A673 (cell line): ENCODE results near the gene WDR36. TPM values are rescaled to one million over a fixed set of nuclear protein-coding genes. Genes with fewer than 3 reads are reported as not detected.

Experiments
- BruUV-seq: library from RNA; stranded (reverse); fragments of 400-500 nt; replicated peaks from 2 replicates; lab custom pipeline; 2021; lab: Mats Ljungman, UMichigan
- CTCF ChIA-PET: fragments of 300-600 bp; sonication (Branson Sonifier 250); formaldehyde crosslinking; loops from one replicate; lab custom pipeline; 2022; ENCODE audit warnings: antibody characterized with exemption; lab: Charles Lee
- POLR2A ChIA-PET: fragments of 300-600 bp; sonication (Branson Sonifier 250); formaldehyde crosslinking; loops from one replicate; lab custom pipeline; 2022; ENCODE audit warnings: antibody characterized with exemption; ENCODE audit not compliant: low non-redundant PET; lab: Charles Lee
- DNase-seq: peaks from one replicate; pipeline ENCODE4 v3.0.0-alpha.2; 2015; ENCODE audit warnings: low spot score
- H3K27ac ChIP-seq: fragments of 200-600 bp; sonication (generic); 2 replicates; pipeline ENCODE4 v1.5.1; 2016; ENCODE audit warnings: mixed run types, low read depth, mild to moderate bottlenecking, mixed read lengths, antibody characterized with exemption, low read length; ENCODE audit not compliant: poor library complexity, severe bottlenecking
- H3K27me3 ChIP-seq: fragments of 200-600 bp; sonication (generic); replicated peaks from 2 replicates; pipeline ENCODE4 v1.6.1; 2017; ENCODE audit warnings: mixed run types, low read depth, mild to moderate bottlenecking, mixed read lengths, antibody characterized with exemption, low read length; ENCODE audit not compliant: insufficient read depth, poor library complexity
- H3K36me3 ChIP-seq: fragments of 200-600 bp; sonication (generic); 2 replicates; pipeline ENCODE4 v1.6.1; 2016; ENCODE audit warnings: mixed run types, mild to moderate bottlenecking, mixed read lengths, antibody characterized with exemption, low read length; ENCODE audit not compliant: insufficient read depth, poor library complexity, severe bottlenecking
- H3K4me1 ChIP-seq: fragments of 200-600 bp; sonication (generic); 2 replicates; pipeline ENCODE4 v1.6.1; 2017; ENCODE audit warnings: mixed run types, mild to moderate bottlenecking, mixed read lengths, antibody characterized with exemption, low read length; ENCODE audit not compliant: insufficient read depth, poor library complexity, severe bottlenecking
- H3K4me3 ChIP-seq: fragments of 200-600 bp; sonication (generic); 2 replicates; pipeline ENCODE4 v1.5.1; 2016; ENCODE audit warnings: low read depth, mixed run types, mild to moderate bottlenecking, mixed read lengths, low read length; ENCODE audit not compliant: poor library complexity, severe bottlenecking
- H3K9me3 ChIP-seq: fragments of 200-600 bp; sonication (generic); 2 replicates; pipeline ENCODE4 v1.6.1; 2016; ENCODE audit warnings: mixed run types, low read depth, mild to moderate bottlenecking, mixed read lengths, antibody characterized with exemption, low read length; ENCODE audit not compliant: poor library complexity, severe bottlenecking
- CTCF ChIP-seq: fragments of 300-800, 200-600 bp; sonication (generic); conservative IDR thresholded peaks from 2 replicates; pipeline ENCODE4 v1.5.1; 2017; ENCODE audit warnings: low read depth, mild to moderate bottlenecking, antibody characterized with exemption, low read length, moderate library complexity, mixed read lengths
- EZH2 ChIP-seq: fragments of 200-600 bp; sonication (generic); IDR thresholded peaks from 2 replicates; pipeline ENCODE4 v1.6.1; 2017; ENCODE audit warnings: borderline replicate concordance, low read depth, mild to moderate bottlenecking, mixed read lengths, antibody characterized with exemption, low read length; ENCODE audit not compliant: poor library complexity, severe bottlenecking
- intact Hi-C: fragments of 100-400 bp; cut with micrococcal nuclease; formaldehyde crosslinking; loops from one replicate; pipeline ENCODE4 v1.10.0; 2022; ENCODE audit not compliant: unreplicated experiment
- total RNA-seq: library from RNA; stranded (reverse); gene quantifications from 2 replicates; pipeline ENCODE4 v1.2.3, GENCODE V29; 2021

The WDR36 gene
- total RNA-seq, 1 experiment from 2014 or later, result 33.0 TPM

- Histone ChIP-seq H3K27ac (no peak overlapping the region), H3K4me3 (no peak overlapping the region), H3K4me1 (no peaks in the 10 kb centered on the region), H3K9me3 (no peaks in the 10 kb centered on the region), H3K36me3 (no peaks in the 10 kb centered on the region), H3K27me3 (no peaks in the 10 kb centered on the region)
- ChIA-PET CTCF (no interaction called here), POLR2A (no interaction called here)
- no TSS peak for BruUV-seq
- DNase-seq, result no peak
- intact Hi-C loops, result no loop called here
- TF ChIP-seq EZH2, result no peak
- no peak for TF ChIP-seq CTCF
Observed at GRCh38 chr5:111079846-111080245, 12.3 kb upstream of the WDR36 start.

- H3K4me3 ChIP-seq, result no peak overlapping the region
- ChIA-PET POLR2A (no interaction called here), CTCF (no interaction called here)
- H3K9me3 ChIP-seq, result no peaks in the 10 kb centered on the region
- intact Hi-C loops, result no loop called here
- H3K36me3 ChIP-seq, result no peaks in the 10 kb centered on the region
- DNase-seq, result peak; percentile 81
- no peak overlapping the region for H3K27ac ChIP-seq
- no peaks in the 10 kb centered on the region for H3K27me3 ChIP-seq
- no peaks in the 10 kb centered on the region for H3K4me1 ChIP-seq
- BruUV-seq, result no TSS peak
- TF ChIP-seq CTCF, result no peak
- no peak for TF ChIP-seq EZH2
Observed at GRCh38 chr5:111083323-111083722, 8.8 kb upstream of the WDR36 start.

GRCh38 chr5:111095982-111096381 is 3.8 kb downstream of the WDR36 start:
- no peaks in the 10 kb centered on the region for H3K27me3 ChIP-seq
- no peak for TF ChIP-seq CTCF
- no peaks in the 10 kb centered on the region for H3K4me1 ChIP-seq
- ChIA-PET POLR2A (no interaction called here), CTCF (no interaction called here)
- DNase-seq, result no peak
- no peak overlapping the region for H3K4me3 ChIP-seq
- no TSS peak for BruUV-seq
- intact Hi-C loops, result loop anchor here (10.0 kb wide), 1 partner anchor 341 kb away; no protein-coding TSS in a partner anchor
- no peaks in the 10 kb centered on the region for H3K9me3 ChIP-seq
- no peak overlapping the region for H3K27ac ChIP-seq
- H3K36me3 ChIP-seq, result peaks cover 39% of the 10 kb centered on the region
